GM21528 (cell line): Measurements from ENCODE around the gene PRR20C.
"Not testable (repeated sequence)": the region's sequence is repeated elsewhere in the genome, so short reads cannot be mapped to it uniquely, and the experiment has no call there.

ENCODE experiments used
- ATAC-seq: cut with Tn5 transposase; IDR thresholded peaks from one replicate; pipeline ENCODE4 v1.9.1; 2021; ENCODE audit warnings: mild to moderate bottlenecking, moderate library complexity; ENCODE audit not compliant: unreplicated experiment, low FRiP score

PRR20C gene

DNA sequence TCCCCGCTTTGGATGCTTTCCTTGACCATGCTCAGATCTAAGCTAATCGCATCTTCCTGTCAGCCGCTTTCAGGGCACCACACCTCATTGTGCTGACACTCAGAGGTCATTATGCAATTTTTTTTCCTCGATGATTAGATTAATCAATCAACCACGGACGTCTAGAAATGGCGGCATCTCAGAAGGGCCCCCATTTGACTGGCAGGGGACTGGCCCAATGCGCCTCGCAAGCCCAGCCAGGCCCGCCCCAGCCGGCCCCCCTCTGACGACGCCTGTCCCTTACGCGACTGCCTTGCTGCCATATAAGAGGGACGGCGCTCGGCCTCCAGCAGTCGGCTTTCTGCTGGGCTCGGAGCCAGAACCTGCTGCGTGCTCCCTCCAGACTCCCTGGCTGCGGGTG lies at the start of gene PRR20C:
TSS of gene PRR20C (plus strand) at position 301 of the 400 bp plus-strand sequence. CDS start 387 bp downstream, outside the sequence.
- not testable (repeated sequence) for ATAC-seq

DNA sequence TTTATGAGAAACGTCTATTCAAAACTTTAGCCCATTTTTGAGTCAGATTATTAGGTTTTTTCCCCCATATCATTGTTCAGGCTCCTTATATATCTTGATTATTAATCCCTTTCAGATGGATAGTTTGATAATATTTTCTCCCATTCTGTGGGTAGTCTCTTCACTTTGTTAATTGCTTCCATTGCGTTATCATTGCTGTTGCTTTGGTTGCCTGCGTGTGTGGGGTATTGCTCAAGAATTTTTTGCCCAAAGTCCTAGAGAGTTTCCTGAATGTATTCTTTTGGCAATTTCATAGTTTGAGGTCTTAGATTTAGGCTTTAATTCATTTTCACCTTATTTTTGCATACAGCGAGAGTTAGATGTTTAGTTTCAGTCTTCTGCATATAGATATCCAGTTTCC lies 38.9 kb upstream of the PRR20C start:
- ATAC-seq = no peak

DNA sequence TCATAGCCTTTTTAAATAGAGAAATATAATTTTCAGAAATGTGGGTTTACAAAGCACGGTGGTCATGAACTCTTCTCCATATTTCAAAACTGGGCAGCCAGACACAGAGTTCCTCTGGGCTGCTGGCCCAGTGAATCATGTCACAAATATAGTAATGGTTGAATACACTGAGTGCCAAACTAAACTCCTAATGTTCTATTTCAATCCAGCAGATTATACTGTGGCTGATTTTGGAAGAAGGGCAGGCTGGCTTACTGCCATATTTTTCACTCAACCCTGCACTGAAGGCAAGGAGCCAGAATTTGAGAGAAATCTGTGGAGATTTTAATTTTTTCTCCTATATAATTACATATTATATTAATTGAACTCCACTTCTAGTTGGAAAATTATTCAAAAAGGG lies 30.2 kb upstream of the PRR20C start:
- no peak for ATAC-seq

GRCh38 chr13:57128909-57129308 lies 25.0 kb upstream of the PRR20C start:
- ATAC-seq = no peak

DNA sequence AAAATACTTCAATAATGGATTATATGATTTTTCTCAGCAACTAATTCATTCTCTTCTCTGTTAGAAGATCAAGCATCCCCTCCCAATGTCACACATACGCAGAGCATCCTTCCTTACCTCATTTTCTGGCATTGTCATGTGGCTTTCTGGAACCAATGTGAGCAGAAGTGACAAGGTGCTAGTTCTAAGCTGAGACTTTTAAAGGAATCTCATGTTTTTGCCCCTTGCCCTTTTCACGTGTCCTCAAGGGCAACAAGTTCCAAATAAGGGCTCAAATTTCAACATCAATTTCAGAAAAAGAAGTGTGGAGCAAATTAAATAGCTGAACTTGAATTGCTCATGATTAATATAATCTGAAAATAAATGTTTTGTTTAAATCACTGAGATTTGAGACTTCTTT lies 17.8 kb upstream of the PRR20C start:
- ATAC-seq = no peak

- ATAC-seq = no peak
Observed at GRCh38 chr13:57137585-57137984, 16.3 kb upstream of the PRR20C start.

GRCh38 chr13:57138988-57139387 lies 14.9 kb upstream of the PRR20C start:
- ATAC-seq = no peak

DNA sequence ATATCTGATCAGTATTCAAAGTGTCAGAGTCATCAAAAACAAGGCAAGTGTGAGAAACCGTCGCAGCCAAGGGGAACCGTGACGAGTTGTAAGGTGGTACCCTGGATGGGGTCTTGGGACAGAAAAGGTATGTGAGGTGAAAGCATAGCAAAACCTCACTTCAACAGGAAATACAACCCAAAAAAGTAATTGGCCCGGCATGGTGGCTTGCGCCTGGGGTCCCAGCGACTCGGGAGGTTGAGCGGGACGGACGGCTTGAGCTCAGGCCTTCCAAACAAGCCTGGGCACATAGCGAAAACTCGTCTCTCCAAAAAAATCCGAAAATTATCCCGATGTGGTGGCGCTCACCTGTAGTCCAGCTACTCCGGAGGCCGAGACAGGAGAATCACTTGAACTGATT lies 14.1 kb upstream of the PRR20C start:
- not testable (repeated sequence) for ATAC-seq

- ATAC-seq = not testable (repeated sequence)
Observed at GRCh38 chr13:57140235-57140968, 13.5 kb upstream of the PRR20C start, which contains the start of gene PRR20A. Gene PRR20A (plus strand): TSS chr13:57140918. CDS start chr13:57141305, 387 bp downstream.

DNA sequence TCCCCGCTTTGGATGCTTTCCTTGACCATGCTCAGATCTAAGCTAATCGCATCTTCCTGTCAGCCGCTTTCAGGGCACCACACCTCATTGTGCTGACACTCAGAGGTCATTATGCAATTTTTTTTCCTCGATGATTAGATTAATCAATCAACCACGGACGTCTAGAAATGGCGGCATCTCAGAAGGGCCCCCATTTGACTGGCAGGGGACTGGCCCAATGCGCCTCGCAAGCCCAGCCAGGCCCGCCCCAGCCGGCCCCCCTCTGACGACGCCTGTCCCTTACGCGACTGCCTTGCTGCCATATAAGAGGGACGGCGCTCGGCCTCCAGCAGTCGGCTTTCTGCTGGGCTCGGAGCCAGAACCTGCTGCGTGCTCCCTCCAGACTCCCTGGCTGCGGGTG lies 6.7 kb upstream of the PRR20C start, which contains the start of gene PRR20B:
TSS of gene PRR20B (plus strand) at position 301 of the 400 bp plus-strand sequence. CDS start 387 bp downstream, outside the sequence.
- not testable (repeated sequence) for ATAC-seq

- ATAC-seq = not testable (repeated sequence)
Observed at GRCh38 chr13:57148106-57148505, 5.8 kb upstream of the PRR20C start.

DNA sequence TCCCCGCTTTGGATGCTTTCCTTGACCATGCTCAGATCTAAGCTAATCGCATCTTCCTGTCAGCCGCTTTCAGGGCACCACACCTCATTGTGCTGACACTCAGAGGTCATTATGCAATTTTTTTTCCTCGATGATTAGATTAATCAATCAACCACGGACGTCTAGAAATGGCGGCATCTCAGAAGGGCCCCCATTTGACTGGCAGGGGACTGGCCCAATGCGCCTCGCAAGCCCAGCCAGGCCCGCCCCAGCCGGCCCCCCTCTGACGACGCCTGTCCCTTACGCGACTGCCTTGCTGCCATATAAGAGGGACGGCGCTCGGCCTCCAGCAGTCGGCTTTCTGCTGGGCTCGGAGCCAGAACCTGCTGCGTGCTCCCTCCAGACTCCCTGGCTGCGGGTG lies 6.5 kb downstream of the PRR20C start, which contains the start of gene PRR20D:
TSS of gene PRR20D (plus strand) at position 301 of the 400 bp plus-strand sequence. CDS start 387 bp downstream, outside the sequence.
- not testable (repeated sequence) for ATAC-seq

DNA sequence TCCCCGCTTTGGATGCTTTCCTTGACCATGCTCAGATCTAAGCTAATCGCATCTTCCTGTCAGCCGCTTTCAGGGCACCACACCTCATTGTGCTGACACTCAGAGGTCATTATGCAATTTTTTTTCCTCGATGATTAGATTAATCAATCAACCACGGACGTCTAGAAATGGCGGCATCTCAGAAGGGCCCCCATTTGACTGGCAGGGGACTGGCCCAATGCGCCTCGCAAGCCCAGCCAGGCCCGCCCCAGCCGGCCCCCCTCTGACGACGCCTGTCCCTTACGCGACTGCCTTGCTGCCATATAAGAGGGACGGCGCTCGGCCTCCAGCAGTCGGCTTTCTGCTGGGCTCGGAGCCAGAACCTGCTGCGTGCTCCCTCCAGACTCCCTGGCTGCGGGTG lies 13.0 kb downstream of the PRR20C start, which contains the start of gene PRR20E:
TSS of gene PRR20E (plus strand) at position 301 of the 400 bp plus-strand sequence. CDS start 387 bp downstream, outside the sequence.
- not testable (repeated sequence) for ATAC-seq

- ATAC-seq = no peak
Observed at GRCh38 chr13:57191667-57192066, 37.8 kb downstream of the PRR20C start.
